HCT116 (cell line): ENCODE measurements around the gene WLS. TPM values are rescaled to one million over a fixed set of nuclear protein-coding genes. Genes with fewer than 3 reads are reported as not detected.

ENCODE experiments used
- ATAC-seq: fragments of 200-7000 bp; cut with Tn5 transposase; 2 replicates; pipeline ENCODE4 v1.9.1; 2020; ENCODE audit warnings: mild to moderate bottlenecking, moderate library complexity
- BruUV-seq: library from RNA; stranded (reverse); fragments of 400-500 nt; replicated peaks from 2 replicates; lab custom pipeline; 2021; lab: Mats Ljungman, UMichigan
- CTCF ChIA-PET: fragments of 300-600 bp; sonication (Branson Sonifier 250); formaldehyde crosslinking; loops from one replicate; lab custom pipeline; 2021; ENCODE audit warnings: antibody characterized with exemption; lab: Charles Lee
- POLR2A ChIA-PET: fragments of 300-600, 350-600 bp; sonication (Branson Sonifier 250); formaldehyde crosslinking; loops from one replicate; lab custom pipeline; 2021; ENCODE audit warnings: antibody characterized with exemption; lab: Charles Lee
- RAD21 ChIA-PET, 2 experiments: fragments of 300-600 bp; sonication (Branson Sonifier 250); formaldehyde crosslinking; loops; one replicate each; lab custom pipeline; 2023; ENCODE audit warnings: low total read pairs in 2 of 2; ENCODE audit not compliant: uncharacterized antibody in 2 of 2, unreplicated experiment in 2 of 2, low non-redundant PET in 1 of 2; lab: Charles Lee
- DNase-seq: peaks from one replicate; pipeline ENCODE4 v3.0.0-alpha.2; 2010; ENCODE audit warnings: low read depth, low spot score
- H2AFZ ChIP-seq: fragments of 200-600 bp; shearing (Covaris generic), sonication (generic); 2 replicates; pipeline ENCODE4 v1.6.1; 2017; ENCODE audit warnings: low read depth, mixed run types, mixed read lengths, antibody characterized with exemption, low read length; ENCODE audit not compliant: poor library complexity, severe bottlenecking
- H3K27ac ChIP-seq: 2 replicates; pipeline ENCODE4 v1.5.1; 2012; ENCODE audit warnings: low read depth, low read length
- H3K27me3 ChIP-seq: fragments of 200-600 bp; sonication (generic); 2 replicates; pipeline ENCODE4 v1.6.1; 2016; ENCODE audit warnings: mixed run types, low read length, mixed read lengths; ENCODE audit not compliant: insufficient read depth
- H3K36me3 ChIP-seq, 2 experiments: fragments of 200-500 bp in 1 of 2; fragments of 200-600 bp in 1 of 2; sonication (Bioruptor generic) in 1 of 2; sonication (generic) in 1 of 2; 2 replicates each; pipeline versions ENCODE4 v1.5.1 to v1.6.1; 2014 to 2016; ENCODE audit warnings: low read length in 2 of 2, inconsistent platforms in 1 of 2, mixed read lengths in 1 of 2, mixed run types in 1 of 2; ENCODE audit not compliant: insufficient read depth in 2 of 2, control insufficient read depth in 1 of 2
- H3K4me1 ChIP-seq, 2 experiments: fragments of 200-600 bp in 1 of 2; sonication (generic) in 1 of 2; 2 replicates each; pipeline versions ENCODE4 v1.5.1 to v1.6.1; 2012 to 2017; ENCODE audit warnings: low read length in 2 of 2, inconsistent platforms in 1 of 2, mild to moderate bottlenecking in 1 of 2, mixed read lengths in 1 of 2, mixed run types in 1 of 2, moderate library complexity in 1 of 2; ENCODE audit not compliant: insufficient read depth in 2 of 2, control insufficient read depth in 1 of 2
- H3K4me2 ChIP-seq: fragments of 200-600 bp; sonication (generic); 2 replicates; pipeline ENCODE4 v1.6.1; 2017; ENCODE audit warnings: mixed run types, low read length, mixed read lengths
- H3K4me3 ChIP-seq, 2 experiments: fragments of 200-600 bp in 1 of 2; sonication (generic) in 1 of 2; replicated peaks in 1 of 2; 2 replicates each; pipeline ENCODE4 v1.5.1; 2011 to 2016; ENCODE audit warnings: low read length in 2 of 2, control low read depth in 1 of 2, low read depth in 1 of 2, mild to moderate bottlenecking in 1 of 2, mixed read lengths in 1 of 2, mixed run types in 1 of 2
- H3K79me2 ChIP-seq: fragments of 200-600 bp; sonication (generic); 2 replicates; pipeline ENCODE4 v1.6.1; 2017; ENCODE audit warnings: mild to moderate bottlenecking, mixed run types, low read length, moderate library complexity, mixed read lengths; ENCODE audit not compliant: insufficient read depth
- H3K9ac ChIP-seq: fragments of 200-600 bp; sonication (generic); 2 replicates; pipeline ENCODE4 v1.6.1; 2016; ENCODE audit warnings: low read length, mixed read lengths
- H3K9me2 ChIP-seq: fragments of 200-600 bp; sonication (generic), shearing (Covaris generic); 2 replicates; pipeline ENCODE4 v1.6.1; 2017; ENCODE audit warnings: mixed run types, mild to moderate bottlenecking, moderate library complexity; ENCODE audit not compliant: insufficient read depth
- H3K9me3 ChIP-seq, 2 experiments: fragments of 200-500 bp in 1 of 2; fragments of 200-600 bp in 1 of 2; sonication (Bioruptor generic) in 1 of 2; sonication (generic) in 1 of 2; 2 replicates each; pipeline ENCODE4 v1.6.1; 2014 to 2017; ENCODE audit warnings: low read length in 2 of 2, mixed read lengths in 2 of 2, inconsistent platforms in 1 of 2, low read depth in 1 of 2, mild to moderate bottlenecking in 1 of 2, mixed run types in 1 of 2, moderate library complexity in 1 of 2; ENCODE audit not compliant: control insufficient read depth in 1 of 2, insufficient read depth in 1 of 2
- H4K20me1 ChIP-seq: fragments of 200-600 bp; sonication (generic), shearing (Covaris generic); 2 replicates; pipeline ENCODE4 v1.6.1; 2017; ENCODE audit warnings: mixed run types, mild to moderate bottlenecking, moderate library complexity; ENCODE audit not compliant: insufficient read depth
- CBX3 ChIP-seq: IDR thresholded peaks from 2 replicates; pipeline ENCODE4 v1.6.1; 2012; ENCODE audit warnings: low read depth
- CTCF ChIP-seq, 3 experiments: fragments of 200-600 bp in 1 of 3; sonication (generic) in 1 of 3; IDR thresholded peaks in 2 of 3; conservative IDR thresholded peaks in 1 of 3; 2 replicates each; pipeline ENCODE4 v1.5.1; 2012 to 2017; ENCODE audit warnings: low read depth in 2 of 3, low read length in 2 of 3, antibody characterized with exemption in 1 of 3, borderline replicate concordance in 1 of 3, control low read depth in 1 of 3, mild to moderate bottlenecking in 1 of 3, mixed read lengths in 1 of 3, mixed run types in 1 of 3, moderate library complexity in 1 of 3; ENCODE audit not compliant: insufficient read depth in 1 of 3
- EGR1 ChIP-seq: IDR thresholded peaks from 2 replicates; pipeline ENCODE4 v1.6.1; 2012; ENCODE audit warnings: low read depth
- ELF1 ChIP-seq: IDR thresholded peaks from 2 replicates; pipeline ENCODE4 v1.6.1; 2012; ENCODE audit warnings: low read depth, borderline replicate concordance
- EZH2phosphoT487 ChIP-seq: fragments of 200-600 bp; IDR thresholded peaks from 2 replicates; pipeline ENCODE4 v1.6.1; 2018; ENCODE audit warnings: antibody characterized with exemption, borderline replicate concordance
- FOSL1 ChIP-seq: IDR thresholded peaks from 2 replicates; pipeline ENCODE4 v1.6.1; 2012; ENCODE audit warnings: low read depth
- JUND ChIP-seq: IDR thresholded peaks from 2 replicates; pipeline ENCODE4 v1.6.1; 2012
- MAX ChIP-seq: IDR thresholded peaks from 2 replicates; pipeline ENCODE4 v1.6.1; 2012
- POLR2A ChIP-seq: IDR thresholded peaks from 2 replicates; pipeline ENCODE4 v1.7.0; 2011; ENCODE audit warnings: borderline replicate concordance; ENCODE audit not compliant: insufficient read depth, insufficient read length; ENCODE audit errors: extremely low read depth
- REST ChIP-seq: IDR thresholded peaks from 2 replicates; pipeline ENCODE4 v1.6.1; 2012; ENCODE audit warnings: low read depth
- SP1 ChIP-seq: IDR thresholded peaks from 2 replicates; pipeline ENCODE4 v1.6.1; 2012; ENCODE audit warnings: low read depth
- ZBTB33 ChIP-seq: IDR thresholded peaks from 2 replicates; pipeline ENCODE4 v1.6.1; 2011; ENCODE audit warnings: mild to moderate bottlenecking, low read length, moderate library complexity; ENCODE audit not compliant: insufficient replicate concordance; ENCODE audit errors: extremely low read depth
- intact Hi-C: fragments of 100-400 bp; cut with micrococcal nuclease; formaldehyde crosslinking; loops from 2 replicates; pipeline ENCODE4 v1.10.0; 2022
- total RNA-seq: library from RNA; stranded (reverse); gene quantifications from one replicate; pipeline ENCODE4 v1.2.1, GENCODE V29; 2021; ENCODE audit not compliant: unreplicated experiment

The WLS gene
- total RNA-seq, 1 experiment from 2014 or later: 38.0 TPM

GRCh38 chr1:68178821-68179490, 53.4 kb downstream of the WLS start:
- Histone ChIP-seq H3K4me2 (peak overlapping the region; percentile 54), H3K4me3 (no peak overlapping the region), H3K4me1 (peaks cover 42 to 51% of the 10 kb centered on the region in 2 experiments), H3K27ac (no peak overlapping the region), H3K36me3 (no peaks in the 10 kb centered on the region), H2AFZ (no peak overlapping the region), H3K9ac (no peak overlapping the region), H3K79me2 (no peaks in the 10 kb centered on the region), H3K9me3 (no peaks in the 10 kb centered on the region), H4K20me1 (no peaks in the 10 kb centered on the region), H3K27me3 (no peaks in the 10 kb centered on the region), H3K9me2 (no peaks in the 10 kb centered on the region)
- ChIA-PET RAD21 (no interaction called here), POLR2A (no interaction called here), CTCF (no interaction called here)
- DNase-seq: no peak
- TF ChIP-seq ELF1 (no peak), ZBTB33 (no peak), CBX3 (0 out of 2 replicates have a peak, but pooled peaks have one; percentile 52), FOSL1 (peak; percentile 43; the same call in 1 of the 2 replicates), MAX (no peak), JUND (peak; percentile 59; the same call in 1 of the 2 replicates), POLR2A (no peak), EZH2phosphoT487 (no peak), CTCF (IDR thresholded peaks at IDR 0.05 in 2 of 3, conservative IDR thresholded peaks at IDR 0.05 in 1 of 3; ENCODE audit: borderline replicate concordance in 1 of 3, insufficient read depth in 1 of 3, low read depth in 2 of 3, low read length in 2 of 3) (no peak), SP1 (peak; percentile 63), EGR1 (no peak), REST (no peak)
- intact Hi-C loops: no loop called here
- BruUV-seq: no TSS peak
- ATAC-seq: no peak
